Limb (tissue), 2 donors: ENCODE data around the gene GCNT2.
"Not testable (repeated sequence)": the region's sequence is repeated elsewhere in the genome, so short reads cannot be mapped to it uniquely, and the experiment has no call there.

ENCODE experiments used
- DNase-seq, 2 donors: peaks; one replicate each; pipeline ENCODE4 v3.0.0-alpha.2; 2016; ENCODE audit errors: extremely low spot score in 2 of 2

The GCNT2 gene

DNA sequence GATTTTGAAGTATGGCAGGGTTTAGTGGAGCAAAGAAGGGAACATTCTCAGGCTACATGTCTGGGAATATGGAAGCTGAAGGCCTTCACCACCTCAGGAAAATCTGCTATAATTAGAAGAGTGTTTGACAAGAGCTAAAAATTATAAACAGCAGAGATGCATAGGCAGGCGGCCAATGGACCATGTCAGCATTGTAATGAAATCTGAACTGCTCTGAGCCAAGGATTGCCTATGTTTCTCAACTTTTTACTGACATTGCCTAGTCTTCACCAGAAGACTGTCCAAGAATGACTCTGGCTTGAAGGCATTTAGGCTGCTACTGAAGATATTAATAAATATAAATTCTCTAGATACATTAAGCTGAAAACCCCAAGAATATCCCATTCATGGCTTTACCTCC is 89.1 kb downstream of the GCNT2 start:
- no peak for DNase-seq

DNA sequence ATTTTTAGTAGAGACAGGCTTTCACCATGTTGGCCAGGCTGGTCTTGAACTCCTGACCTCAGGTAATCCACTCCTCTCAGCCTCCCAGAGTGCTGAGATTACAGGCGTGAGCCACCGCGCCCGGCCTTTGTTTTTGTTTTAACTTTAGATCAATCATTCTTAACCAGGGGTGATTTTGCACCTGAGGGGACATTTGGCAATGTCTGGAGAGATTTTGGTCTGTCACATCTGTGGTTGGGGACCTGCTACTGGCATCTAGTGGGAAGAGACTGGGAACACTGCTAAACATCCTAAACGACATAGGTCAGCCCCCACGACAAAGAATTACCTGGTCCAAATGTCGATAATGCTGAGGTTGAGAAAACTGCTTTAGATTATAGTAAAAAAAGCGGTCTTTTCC is 91.0 kb downstream of the GCNT2 start:
- no peak for DNase-seq

DNA sequence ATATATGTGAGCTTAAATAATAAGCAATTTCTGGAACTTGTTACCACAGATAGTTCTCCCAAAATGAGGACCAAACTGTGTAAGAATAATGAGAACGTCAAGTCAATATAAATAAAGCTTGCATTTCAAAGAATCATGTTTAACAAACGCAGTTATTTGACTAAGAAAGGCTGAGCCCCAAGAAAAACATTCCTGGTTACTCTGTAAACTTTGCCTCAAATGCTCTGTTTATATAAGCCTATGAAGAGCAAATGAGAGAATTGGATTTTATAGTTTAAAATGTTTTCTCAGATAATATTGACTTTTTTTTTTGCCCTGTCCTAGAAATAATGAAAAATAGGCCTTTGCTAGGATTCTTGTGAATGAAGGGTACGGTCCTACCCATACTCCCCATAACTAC is 91.9 kb downstream of the GCNT2 start:
- DNase-seq = no peak

DNA sequence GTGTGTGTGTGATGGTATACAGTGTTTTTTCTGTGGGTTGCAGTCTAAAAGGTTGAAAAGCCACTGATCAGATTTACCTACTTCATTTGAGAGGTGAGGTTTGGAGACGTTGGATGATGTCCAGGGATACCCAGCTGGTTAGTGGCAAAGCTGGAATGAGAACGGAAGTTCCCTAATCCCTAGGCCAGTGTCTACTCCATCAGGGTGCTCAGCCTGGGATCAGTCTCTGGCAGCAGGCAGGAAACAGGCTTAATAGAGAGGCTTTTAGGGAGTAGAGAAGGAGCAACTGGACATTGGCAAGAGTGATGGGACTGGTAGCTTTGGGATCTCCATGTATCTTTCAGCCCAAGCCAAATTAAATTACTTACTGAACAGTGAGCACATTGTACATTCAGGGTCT is 92.6 kb downstream of the GCNT2 start:
- no peak for DNase-seq

DNA sequence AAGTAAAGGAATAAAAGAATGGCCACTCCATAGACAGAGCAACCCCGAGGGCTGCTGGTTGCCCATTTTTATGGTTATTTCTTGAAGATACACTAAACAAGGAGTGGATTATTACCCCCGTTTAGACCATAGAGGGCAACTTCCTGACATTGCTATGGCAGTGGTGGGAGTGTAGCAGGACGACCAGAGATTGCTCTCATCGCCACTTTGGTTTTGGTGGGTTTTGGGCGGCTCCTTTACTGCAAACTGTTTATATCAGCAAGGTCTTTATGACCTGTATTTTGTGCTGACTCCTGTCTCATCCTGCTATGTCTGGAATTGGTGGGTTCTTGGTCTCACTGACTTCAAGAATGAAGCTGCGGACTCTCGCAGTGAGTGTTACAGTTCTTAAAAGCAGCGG is 94.5 kb downstream of the GCNT2 start:
- DNase-seq = no peak

DNA sequence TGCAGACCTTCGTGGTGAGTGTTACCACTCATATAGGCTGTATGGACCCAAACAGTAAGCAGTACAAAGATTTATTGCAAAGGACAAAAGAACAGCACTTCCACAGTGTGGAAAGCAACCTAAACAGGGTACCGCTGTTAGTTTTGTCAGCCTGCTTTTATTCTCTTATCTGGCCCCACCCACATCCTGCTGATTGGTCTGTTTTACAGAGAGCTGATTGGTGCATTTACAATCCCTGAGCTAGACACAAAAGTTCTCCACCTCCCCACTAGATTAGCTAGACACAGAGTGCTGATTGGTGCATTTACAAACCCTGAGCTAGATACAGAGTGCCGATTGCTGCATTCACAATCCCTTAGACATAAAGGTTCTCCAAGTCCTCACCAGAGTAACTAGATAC is 95.1 kb downstream of the GCNT2 start:
- DNase-seq = not testable (repeated sequence)

DNA sequence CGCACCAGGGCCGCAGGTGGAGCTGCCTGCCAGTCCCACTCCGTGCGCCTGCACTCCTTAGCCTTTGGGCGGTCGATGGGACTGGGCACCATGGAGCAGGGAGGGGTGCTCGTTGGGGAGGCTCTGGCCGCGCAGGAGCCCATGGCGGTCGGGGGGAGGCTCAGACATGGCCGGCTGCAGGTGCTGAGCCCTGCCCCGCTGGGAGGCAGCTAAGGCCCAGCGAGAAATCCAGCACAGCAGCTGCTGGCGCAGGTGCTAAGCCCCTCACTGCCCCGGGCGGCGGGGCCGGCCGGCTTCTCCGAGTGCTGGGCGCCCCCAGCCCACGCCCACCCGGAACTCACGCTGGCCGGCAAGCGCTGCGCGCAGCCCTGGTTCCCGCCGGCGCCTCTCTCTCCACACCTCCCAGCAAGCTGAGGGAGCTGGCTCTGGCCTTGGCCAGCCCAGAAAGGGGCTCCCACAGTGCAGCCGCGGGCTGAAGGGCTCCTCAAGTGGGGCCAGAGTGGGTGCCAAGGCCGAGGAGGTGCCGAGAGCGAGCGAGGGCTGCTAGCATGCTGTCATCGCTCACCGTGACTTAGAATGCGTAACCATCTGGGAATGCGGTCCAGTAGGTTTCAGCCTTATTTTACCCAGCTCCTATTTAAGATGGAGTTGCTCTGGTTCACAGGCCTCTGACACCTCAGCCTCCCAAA is 96.0 kb downstream of the GCNT2 start:
- no peak for DNase-seq

DNA sequence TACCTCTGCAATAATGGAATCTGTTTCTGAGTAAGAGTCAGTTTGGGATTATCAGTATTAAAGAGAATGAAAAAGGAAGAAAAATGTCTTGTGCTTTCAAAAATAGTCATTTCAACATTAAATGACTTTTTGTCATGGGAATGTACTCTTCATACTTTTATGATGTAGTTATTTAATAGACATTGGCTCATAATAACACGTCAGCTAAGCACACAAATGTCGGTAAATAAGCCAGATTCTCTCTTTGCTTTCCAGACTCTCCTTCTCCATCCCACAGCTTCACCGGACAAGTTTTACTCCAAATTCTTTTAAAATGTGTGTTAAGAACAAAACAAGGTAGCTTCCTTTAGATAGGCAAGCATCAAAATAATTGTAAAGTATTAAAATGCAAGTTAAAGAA is 97.3 kb downstream of the GCNT2 start:
- DNase-seq = no peak

DNA sequence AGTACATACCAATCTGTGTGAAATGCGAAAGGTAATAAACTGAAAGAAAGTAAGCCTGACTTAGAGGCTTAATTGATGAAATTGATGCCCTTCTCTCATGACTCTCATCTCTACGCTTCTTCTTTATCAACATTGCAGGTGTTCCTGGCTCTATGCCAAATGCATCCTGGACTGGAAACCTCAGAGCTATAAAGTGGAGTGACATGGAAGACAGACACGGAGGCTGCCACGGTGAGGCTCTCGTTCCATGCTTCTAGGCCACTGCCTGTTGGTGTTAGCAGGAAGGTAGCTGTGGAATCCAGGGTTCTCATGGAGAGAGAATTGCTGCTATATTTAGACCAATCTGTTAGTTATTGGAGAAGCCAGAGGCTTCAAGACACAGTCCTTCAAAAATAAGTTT is 100.1 kb downstream of the GCNT2 start:
- DNase-seq = no peak

DNA sequence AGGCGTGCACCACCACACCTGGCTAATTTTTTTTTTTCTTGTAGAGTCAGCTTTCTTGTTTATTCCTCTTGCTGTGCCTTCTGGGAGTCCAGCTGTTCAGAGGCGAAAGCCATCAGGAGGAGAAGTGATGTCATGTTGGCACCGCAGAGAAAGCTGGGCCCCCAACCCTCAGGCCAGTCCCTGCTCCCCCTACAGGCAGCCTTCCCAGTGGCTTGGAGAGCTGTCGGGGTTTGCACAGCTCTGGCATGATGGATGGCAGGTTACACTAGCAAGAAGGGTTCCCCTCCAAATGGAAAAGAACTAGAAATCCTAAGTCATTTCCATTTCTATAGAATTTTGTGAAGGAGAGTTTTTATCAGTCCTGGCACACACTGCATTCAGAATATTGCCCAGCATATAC is 100.7 kb downstream of the GCNT2 start:
- no peak for DNase-seq

DNA sequence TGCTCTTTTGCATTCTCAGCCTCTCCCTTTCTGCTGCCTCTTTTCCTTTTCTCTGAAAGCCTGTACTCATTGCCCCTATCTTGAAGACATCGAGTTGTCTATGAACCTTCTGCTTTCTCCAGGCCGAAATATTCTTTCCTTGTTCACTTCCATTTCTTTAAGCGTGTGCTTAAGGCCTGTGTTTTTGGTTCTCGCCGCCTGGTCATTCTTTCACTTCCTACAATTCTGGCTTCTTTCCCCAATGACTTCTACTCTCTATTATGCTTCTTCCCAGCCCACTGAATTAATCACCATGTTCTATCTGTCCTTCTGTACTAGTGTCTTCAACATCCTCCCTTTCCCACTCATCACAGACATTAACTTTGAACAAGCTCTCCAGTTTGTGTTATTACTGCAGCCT is 103.7 kb downstream of the GCNT2 start:
- DNase-seq = no peak

DNA sequence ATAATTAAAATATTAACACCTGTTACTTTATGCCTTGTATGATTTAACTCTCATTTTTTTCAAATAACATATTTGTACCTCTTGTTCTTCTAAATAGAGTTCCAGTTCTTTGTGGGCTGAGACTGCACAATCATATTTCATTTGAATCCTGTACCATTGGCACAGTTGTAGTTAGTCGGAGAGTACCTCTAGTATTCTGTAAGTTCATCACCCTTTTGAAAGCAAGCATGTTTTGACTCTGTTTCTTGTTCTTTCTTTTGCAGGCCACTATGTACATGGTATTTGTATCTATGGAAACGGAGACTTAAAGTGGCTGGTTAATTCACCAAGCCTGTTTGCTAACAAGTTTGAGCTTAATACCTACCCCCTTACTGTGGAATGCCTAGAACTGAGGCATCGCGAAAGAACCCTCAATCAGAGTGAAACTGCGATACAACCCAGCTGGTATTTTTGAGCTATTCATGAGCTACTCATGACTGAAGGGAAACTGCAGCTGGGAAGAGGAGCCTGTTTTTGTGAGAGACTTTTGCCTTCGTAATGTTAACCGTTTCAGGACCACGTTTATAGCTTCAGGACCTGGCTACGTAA is 105.1 kb downstream of the GCNT2 start:
- no peak for DNase-seq

DNA sequence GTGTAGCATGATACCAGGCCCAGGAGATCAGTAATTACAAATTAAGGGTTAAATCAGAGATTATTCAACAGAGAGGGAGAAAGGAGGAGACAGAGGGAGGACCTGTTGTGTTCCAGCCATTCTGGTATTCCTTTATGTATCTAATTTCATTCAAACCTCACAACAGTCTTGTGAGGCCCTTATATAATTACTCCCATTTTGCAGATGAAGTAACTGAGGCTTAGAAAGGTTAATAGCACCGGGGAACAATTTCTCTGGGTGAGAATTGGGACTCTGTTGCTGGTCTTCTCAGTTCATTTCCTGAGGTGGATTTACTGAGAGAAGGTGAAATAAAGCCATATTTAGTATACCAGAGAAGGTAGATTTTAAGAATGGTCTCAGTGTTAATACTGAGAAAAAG is 106.6 kb downstream of the GCNT2 start:
- no peak for DNase-seq

DNA sequence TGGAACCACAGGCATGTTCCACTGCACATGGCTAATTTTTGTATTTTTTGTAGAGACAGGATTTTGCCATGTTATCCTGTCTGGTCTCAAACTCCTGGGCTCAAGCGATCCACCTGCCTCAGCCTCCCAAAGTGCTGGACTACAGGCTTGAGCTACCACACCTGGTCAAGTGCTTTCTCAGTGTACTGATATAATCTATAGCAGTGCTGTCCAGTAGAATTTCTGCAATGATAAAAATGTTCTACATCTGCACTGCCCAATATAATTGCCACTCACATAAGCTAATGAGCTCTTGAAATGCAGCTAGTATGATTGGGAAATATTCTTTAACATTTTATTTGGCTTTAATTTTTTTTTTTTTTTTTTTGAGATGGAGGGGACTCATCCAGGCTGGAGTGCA is 109.0 kb downstream of the GCNT2 start:
- no peak for DNase-seq

DNA sequence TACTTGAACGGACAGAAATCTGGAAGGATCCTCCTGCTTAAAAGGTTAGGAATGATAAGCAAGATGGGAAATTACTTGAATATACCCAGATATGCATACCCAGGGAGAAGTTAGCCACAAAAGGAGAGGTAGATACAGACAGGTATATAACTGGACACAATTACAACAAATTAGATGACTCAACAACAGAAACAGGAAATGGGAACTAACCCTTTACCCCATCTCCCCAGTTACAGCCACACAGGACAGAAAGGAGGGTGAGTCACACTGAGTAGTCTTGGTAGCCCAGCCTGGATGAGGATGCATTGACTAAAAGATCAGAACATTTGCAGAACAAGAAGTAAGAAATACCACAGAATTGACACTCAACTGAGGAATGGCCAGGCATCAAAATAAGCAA is 112.1 kb downstream of the GCNT2 start:
- no peak for DNase-seq

DNA sequence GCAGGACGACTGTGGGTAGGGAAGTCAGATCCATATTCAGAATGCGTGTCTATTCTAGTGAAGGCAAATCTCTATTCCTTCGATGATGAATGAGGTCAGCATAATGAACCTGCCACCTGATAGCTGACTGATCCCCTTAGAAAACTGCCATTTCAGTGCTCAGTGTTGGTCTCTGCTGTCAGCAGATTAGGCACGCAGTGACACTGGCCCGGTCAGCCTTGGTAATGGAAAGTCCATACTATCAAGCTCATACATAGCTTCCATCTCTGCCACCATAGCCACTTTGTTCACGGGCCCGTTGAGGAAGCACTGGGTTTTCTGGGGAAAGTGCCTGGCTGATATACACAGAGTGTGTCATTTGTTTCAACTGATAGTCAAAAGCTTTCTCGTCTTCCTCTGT is 119.3 kb downstream of the GCNT2 start:
- DNase-seq = no peak

DNA sequence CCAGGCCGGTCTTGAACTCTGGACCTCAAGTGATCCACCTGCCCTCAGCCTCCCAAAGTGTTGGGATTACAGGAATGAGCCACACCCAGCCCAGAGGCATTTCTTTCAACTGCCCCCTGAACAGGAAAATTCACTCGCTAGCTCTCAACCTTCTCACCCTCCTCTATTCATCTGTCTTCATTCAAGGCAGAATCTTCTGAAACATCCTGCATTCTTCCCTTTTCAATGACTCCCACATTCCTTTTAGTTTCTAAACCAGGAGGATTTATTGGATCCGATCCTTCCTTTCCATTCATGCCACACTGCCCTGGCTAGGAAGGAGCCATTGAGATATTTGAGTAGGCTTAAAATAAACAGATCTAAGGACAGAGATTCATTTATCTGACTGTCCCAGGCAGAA is 120.4 kb downstream of the GCNT2 start:
- no peak for DNase-seq

DNA sequence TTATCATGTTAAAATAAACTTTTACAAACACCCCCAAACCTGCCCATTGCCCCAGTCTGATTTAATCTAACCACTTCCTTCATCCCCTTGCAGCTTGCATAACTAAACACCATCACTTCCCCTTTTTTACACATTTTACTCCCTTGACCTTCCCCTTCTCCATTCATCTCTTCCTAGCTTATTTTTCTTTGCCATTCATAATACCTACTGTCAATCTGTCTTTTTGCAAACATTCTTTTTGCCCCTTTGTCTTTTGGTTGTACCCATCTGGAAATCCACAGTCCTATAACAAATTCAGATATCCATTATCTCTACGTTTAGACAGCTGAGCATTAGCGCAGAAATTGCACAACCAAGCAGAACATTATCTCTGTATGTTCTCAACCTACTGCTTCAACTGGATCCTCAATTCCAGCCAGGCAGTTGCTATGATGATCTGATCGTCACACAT is 122.1 kb downstream of the GCNT2 start:
- DNase-seq = no peak

DNA sequence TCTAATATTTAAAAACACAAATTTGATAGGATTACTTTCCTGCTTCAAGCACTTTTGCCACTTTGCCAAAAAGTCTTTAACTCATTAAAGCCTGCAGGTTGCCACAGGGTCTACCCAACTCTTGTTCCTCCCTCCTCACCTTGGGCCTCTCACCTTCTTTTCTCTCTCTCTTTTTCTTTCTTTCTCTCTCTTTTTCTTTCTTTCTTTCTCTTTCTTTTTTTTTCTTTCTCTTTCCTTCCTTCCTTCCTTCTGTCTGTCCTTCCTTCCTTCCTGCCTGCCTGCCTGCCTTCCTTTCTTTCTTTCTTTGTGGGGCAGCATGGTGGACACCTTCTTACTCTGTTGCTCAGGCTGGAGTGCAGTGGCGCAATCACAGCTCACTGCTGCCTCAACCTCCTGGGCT is 123.1 kb downstream of the GCNT2 start:
- no peak for DNase-seq

DNA sequence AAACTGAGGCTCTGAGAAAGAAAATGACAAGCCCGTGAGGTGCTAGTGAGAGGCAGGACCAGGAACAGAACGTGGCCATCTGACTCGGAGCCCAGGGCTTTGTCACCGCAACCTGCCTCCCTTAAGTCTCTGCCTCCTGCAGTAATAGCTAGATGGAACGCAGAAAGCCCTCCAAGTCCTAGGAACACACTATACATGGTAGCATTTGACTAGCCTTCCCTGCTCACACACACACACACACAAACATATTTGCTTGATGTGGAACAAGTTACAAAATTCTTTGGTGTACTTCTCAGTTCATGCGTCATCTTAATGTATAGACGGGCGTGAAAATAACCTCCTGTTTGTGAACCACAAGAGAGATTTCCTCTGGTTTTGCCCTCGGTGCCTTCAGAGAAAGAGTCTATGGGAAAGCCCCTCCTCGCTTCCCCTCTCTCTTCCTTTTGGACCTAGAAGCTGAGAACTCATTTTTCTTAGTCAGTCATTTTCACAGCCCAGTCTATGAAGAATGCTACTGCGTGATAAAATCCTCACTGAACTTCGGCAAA is 134.4 kb downstream of the GCNT2 start:
- DNase-seq = no peak

DNA sequence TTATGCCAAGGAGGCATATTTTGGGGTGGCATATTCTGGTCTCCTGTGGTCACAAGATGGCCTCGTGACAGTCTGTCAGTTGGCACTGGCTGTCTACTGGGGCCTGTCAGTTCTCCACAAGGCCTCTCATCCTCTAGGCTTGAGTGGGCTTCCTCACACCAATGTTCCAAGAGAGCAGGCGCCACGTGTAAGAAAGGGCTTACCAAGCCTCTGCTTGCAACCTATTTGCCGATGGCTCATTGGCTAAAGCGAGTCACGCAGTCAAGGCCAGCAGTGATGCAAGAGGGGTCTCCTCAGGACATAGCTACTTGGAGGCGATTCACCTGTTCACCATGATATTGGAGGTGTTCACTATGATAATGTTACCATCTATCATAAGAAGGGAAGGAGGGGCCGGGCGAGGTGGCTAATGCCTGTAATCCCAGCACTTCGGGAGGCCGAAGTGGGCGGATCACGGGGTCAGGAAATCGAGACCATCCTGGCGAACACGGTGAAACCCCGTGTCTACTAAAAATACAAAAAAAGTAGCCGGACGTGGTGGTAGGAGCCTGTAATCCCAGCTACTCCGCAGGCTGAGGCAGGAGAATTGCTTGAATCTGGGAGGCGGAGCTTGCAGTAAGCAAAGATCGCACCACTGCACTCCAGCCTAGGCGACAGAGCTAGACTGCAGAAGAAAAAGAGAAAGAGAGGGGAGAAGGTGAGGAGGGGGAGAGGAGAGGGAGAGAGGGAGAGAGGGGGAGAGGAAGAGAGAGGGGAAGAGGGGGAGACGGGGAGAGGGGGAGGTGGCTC is 138.0 kb downstream of the GCNT2 start:
- DNase-seq = no peak

DNA sequence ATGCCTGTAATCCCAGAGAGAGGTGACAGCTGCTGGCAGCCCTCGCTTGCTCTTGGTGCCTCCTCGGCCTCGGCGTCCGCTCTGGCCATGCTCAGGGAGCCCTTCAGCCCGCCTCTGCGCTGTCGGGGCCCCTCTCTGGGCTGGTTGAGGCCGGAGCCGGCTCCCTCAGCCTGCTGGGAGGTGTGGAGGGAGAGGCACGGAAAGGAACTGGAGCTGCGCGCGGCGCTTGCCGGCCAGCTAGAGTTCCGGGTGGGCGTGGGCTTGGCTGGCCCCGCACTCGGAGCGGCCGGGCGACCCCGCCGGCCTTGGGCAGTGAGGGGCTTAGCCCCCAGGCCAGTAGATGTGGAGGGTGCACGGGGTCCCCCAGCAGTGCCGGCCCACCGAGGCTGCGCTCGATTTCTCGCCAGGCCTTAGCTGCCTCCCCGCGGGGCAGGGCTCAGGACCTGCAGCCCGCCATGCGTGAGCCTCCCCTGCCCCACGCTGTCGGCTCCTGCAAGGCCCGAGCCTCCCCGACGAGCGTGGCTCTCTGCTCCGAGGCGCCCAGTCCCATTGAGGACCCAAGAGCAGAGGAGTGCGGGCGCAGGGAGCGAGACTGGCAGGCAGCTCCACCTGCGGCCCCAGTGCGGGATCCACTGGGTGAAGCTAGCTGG is 138.7 kb downstream of the GCNT2 start:
- peak in 1 of 2 donors; percentile 30 for DNase-seq
